Activated CD4-positive, alpha-beta T cell treated with anti-CD3 and anti-CD28 coated beads, Interleukin-2, amount 50 U/mL, for 48 hours (primary cell): ENCODE data around the gene FHAD1.
"Not testable (repeated sequence)": the region's sequence is repeated elsewhere in the genome, so short reads cannot be mapped to it uniquely, and the experiment has no call there.

Experiments used
- DNase-seq, 2 experiments: peaks; one replicate each; pipeline ENCODE4 v3.0.0-alpha.2; 2020

Gene FHAD1

GRCh38 chr1:15380601-15381508 lies 133.8 kb downstream of the FHAD1 start:
- no peak for DNase-seq

- DNase-seq, result no peak
Measured at GRCh38 chr1:15381805-15382204, 134.8 kb downstream of the FHAD1 start.

- DNase-seq, result no peak
Measured at GRCh38 chr1:15382601-15383518, 135.8 kb downstream of the FHAD1 start.

- no peak for DNase-seq
Measured at GRCh38 chr1:15383810-15384209, 136.8 kb downstream of the FHAD1 start.

- no peak for DNase-seq
Measured at GRCh38 chr1:15384301-15384901, 137.4 kb downstream of the FHAD1 start.

GRCh38 chr1:15385420-15385819 lies 138.4 kb downstream of the FHAD1 start:
- no peak for DNase-seq

- no peak for DNase-seq
Measured at GRCh38 chr1:15386164-15386749, 139.2 kb downstream of the FHAD1 start.

GRCh38 chr1:15388201-15388880 lies 141.3 kb downstream of the FHAD1 start:
- no peak for DNase-seq

- DNase-seq, result not testable (repeated sequence)
Measured at GRCh38 chr1:15389828-15390227, 142.8 kb downstream of the FHAD1 start.

- no peak for DNase-seq
Measured at GRCh38 chr1:15390667-15391066, 143.6 kb downstream of the FHAD1 start.

- DNase-seq, result no peak
Measured at GRCh38 chr1:15391366-15391765, 144.3 kb downstream of the FHAD1 start.

- DNase-seq, result no peak
Measured at GRCh38 chr1:15393475-15394257, 146.6 kb downstream of the FHAD1 start.

- DNase-seq, result no peak
Measured at GRCh38 chr1:15394258-15394690, 147.3 kb downstream of the FHAD1 start.

GRCh38 chr1:15397236-15397635 lies 150.2 kb downstream of the FHAD1 start:
- DNase-seq, result no peak

GRCh38 chr1:15399710-15400109 lies 152.7 kb downstream of the FHAD1 start:
- DNase-seq, result no peak

GRCh38 chr1:15400627-15401026 lies 153.6 kb downstream of the FHAD1 start:
- DNase-seq, result no peak

- DNase-seq, result no peak
Measured at GRCh38 chr1:15401391-15402055, 154.5 kb downstream of the FHAD1 start.

- no peak for DNase-seq
Measured at GRCh38 chr1:15402809-15403450, 155.9 kb downstream of the FHAD1 start.

GRCh38 chr1:15403962-15404580 lies 157.0 kb downstream of the FHAD1 start:
- DNase-seq, result no peak
